Measurements from ENCODE around the gene PPIL1.

GRCh38 chr6:36807750-36808149 lies 66.9 kb downstream of the PPIL1 start:
- no peak for TF ChIP-seq EP300 (conservative IDR thresholded peaks at IDR 0.05; ENCODE audit: poor library complexity, severe bottlenecking)
- no peak for TF ChIP-seq EZH2 (IDR thresholded peaks at IDR 0.05; ENCODE audit: borderline replicate concordance, insufficient read depth, low read length, poor library complexity, severe bottlenecking)
- TF ChIP-seq, protein P1, sequence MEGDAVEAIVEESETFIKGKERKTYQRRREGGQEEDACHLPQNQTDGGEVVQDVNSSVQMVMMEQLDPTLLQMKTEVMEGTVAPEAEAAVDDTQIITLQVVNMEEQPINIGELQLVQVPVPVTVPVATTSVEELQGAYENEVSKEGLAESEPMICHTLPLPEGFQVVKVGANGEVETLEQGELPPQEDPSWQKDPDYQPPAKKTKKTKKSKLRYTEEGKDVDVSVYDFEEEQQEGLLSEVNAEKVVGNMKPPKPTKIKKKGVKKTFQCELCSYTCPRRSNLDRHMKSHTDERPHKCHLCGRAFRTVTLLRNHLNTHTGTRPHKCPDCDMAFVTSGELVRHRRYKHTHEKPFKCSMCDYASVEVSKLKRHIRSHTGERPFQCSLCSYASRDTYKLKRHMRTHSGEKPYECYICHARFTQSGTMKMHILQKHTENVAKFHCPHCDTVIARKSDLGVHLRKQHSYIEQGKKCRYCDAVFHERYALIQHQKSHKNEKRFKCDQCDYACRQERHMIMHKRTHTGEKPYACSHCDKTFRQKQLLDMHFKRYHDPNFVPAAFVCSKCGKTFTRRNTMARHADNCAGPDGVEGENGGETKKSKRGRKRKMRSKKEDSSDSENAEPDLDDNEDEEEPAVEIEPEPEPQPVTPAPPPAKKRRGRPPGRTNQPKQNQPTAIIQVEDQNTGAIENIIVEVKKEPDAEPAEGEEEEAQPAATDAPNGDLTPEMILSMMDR (IDR thresholded peaks at IDR 0.05; ENCODE audit: poor library complexity, severe bottlenecking): no peak
- no peak for TF ChIP-seq POLR2AphosphoS5 (IDR thresholded peaks at IDR 0.05)

All from neural cell (in vitro differentiated cells).